CD8-positive, alpha-beta memory T cell (primary cell): Measurements from ENCODE around the gene SYNPR. TPM values are rescaled to one million over a fixed set of nuclear protein-coding genes. Genes with fewer than 3 reads are reported as not detected.

Source experiments
- CTCF ChIA-PET: fragments of 350-600 bp; sonication (Branson Sonifier 250); formaldehyde crosslinking; loops from one replicate; lab custom pipeline; 2021; ENCODE audit warnings: antibody characterized with exemption; lab: Charles Lee
- POLR2A ChIA-PET: fragments of 350-600 bp; sonication (Branson Sonifier 250); formaldehyde crosslinking; loops from one replicate; lab custom pipeline; 2021; ENCODE audit warnings: antibody characterized with exemption; lab: Charles Lee
- DNase-seq, 5 donors: peaks; one replicate each; pipeline versions ENCODE4 v3.0.0 to v3.0.0-alpha.2; 2020 to 2022; ENCODE audit warnings: mixed read lengths in 1 of 5
- H3K27ac ChIP-seq: one replicate; pipeline ENCODE4 v1.7.0; 2013; ENCODE audit warnings: low read depth, mild to moderate bottlenecking, low read length, moderate library complexity
- H3K27me3 ChIP-seq: 2 replicates; pipeline ENCODE4 v1.7.0; 2013; ENCODE audit warnings: low read length, mild to moderate bottlenecking; ENCODE audit not compliant: insufficient read depth, poor library complexity, severe bottlenecking
- H3K36me3 ChIP-seq: 2 replicates; pipeline ENCODE4 v1.7.0; 2013; ENCODE audit warnings: mild to moderate bottlenecking, low read length, moderate library complexity; ENCODE audit not compliant: insufficient read depth
- H3K4me1 ChIP-seq: 2 replicates; pipeline ENCODE4 v1.7.0; 2013; ENCODE audit warnings: mild to moderate bottlenecking, low read length, moderate library complexity; ENCODE audit not compliant: insufficient read depth
- H3K4me3 ChIP-seq: 2 replicates; pipeline ENCODE4 v1.7.0; 2013; ENCODE audit warnings: mild to moderate bottlenecking, low read length
- H3K9me3 ChIP-seq: 2 replicates; pipeline ENCODE4 v1.7.0; 2013; ENCODE audit warnings: mild to moderate bottlenecking, low read length
- H3K27ac Mint-ChIP-seq, 8 donors: one replicate each; pipeline ENCODE4 v1.8.0; 2020 to 2021; ENCODE audit warnings: mixed read lengths in 8 of 8, mild to moderate bottlenecking in 6 of 8, inconsistent platforms in 3 of 8, moderate library complexity in 3 of 8
- H3K27me3 Mint-ChIP-seq, 2 donors: one replicate each; pipeline ENCODE4 v1.8.0; 2020 to 2021; ENCODE audit warnings: mixed read lengths in 2 of 2, mild to moderate bottlenecking in 1 of 2, moderate library complexity in 1 of 2
- H3K36me3 Mint-ChIP-seq, 3 donors: one replicate each; pipeline ENCODE4 v1.8.0; 2020 to 2021; ENCODE audit warnings: mixed read lengths in 3 of 3, inconsistent platforms in 1 of 3, mild to moderate bottlenecking in 1 of 3
- H3K4me1 Mint-ChIP-seq, 3 donors: one replicate each; pipeline ENCODE4 v1.8.0; 2020 to 2021; ENCODE audit warnings: mixed read lengths in 3 of 3, inconsistent platforms in 1 of 3, mild to moderate bottlenecking in 1 of 3
- H3K4me3 Mint-ChIP-seq, 7 donors: one replicate each; pipeline ENCODE4 v1.8.0; 2020 to 2021; ENCODE audit warnings: mixed read lengths in 7 of 7, mild to moderate bottlenecking in 6 of 7, moderate library complexity in 4 of 7, inconsistent platforms in 2 of 7
- H3K9me3 Mint-ChIP-seq, 5 donors: one replicate each; pipeline ENCODE4 v1.8.0; 2020 to 2022; ENCODE audit warnings: mixed read lengths in 5 of 5, mild to moderate bottlenecking in 3 of 5, moderate library complexity in 2 of 5, inconsistent platforms in 1 of 5
- polyA plus RNA-seq: library from polyadenylated mRNA; unstranded; fragments of 300-500 nt; fragmentation: Illumina TruSeq; gene quantifications from one replicate; pipeline ENCODE4 v1.2.3, GENCODE V29; 2021
- total RNA-seq, 2 experiments: library from RNA; stranded (reverse); gene quantifications; one replicate each; pipeline ENCODE4 v1.2.3, GENCODE V29; 2021

The SYNPR gene
- total and polyA plus RNA-seq, 3 experiments from 2014 or later: not detected

GRCh38 chr3:63595221-63595620, 317.1 kb downstream of the SYNPR start:
- H3K27me3 ChIP-seq: no peaks in the 10 kb centered on the region
- no peak overlapping the region for H3K27ac Mint-ChIP-seq
- DNase-seq: no peak
- H3K9me3 Mint-ChIP-seq: no peaks in the 10 kb centered on the region
- peaks cover 0 to 1% of the 10 kb centered on the region in 2 donors for H3K27me3 Mint-ChIP-seq
- H3K36me3 ChIP-seq: no peaks in the 10 kb centered on the region
- no peak overlapping the region for H3K4me3 Mint-ChIP-seq
- H3K27ac ChIP-seq: no peak overlapping the region
- H3K36me3 Mint-ChIP-seq: no peaks in the 10 kb centered on the region
- CTCF ChIA-PET: no interaction called here
- H3K9me3 ChIP-seq: no peaks in the 10 kb centered on the region
- H3K4me1 Mint-ChIP-seq: no peaks in the 10 kb centered on the region
- H3K4me1 ChIP-seq: no peaks in the 10 kb centered on the region
- no peak overlapping the region for H3K4me3 ChIP-seq
- POLR2A ChIA-PET: no interaction called here

GRCh38 chr3:63597019-63597418, 318.9 kb downstream of the SYNPR start:
- no peaks in the 10 kb centered on the region for H3K27me3 ChIP-seq
- H3K36me3 ChIP-seq: no peaks in the 10 kb centered on the region
- no peak overlapping the region for H3K27ac ChIP-seq
- ChIA-PET CTCF (no interaction called here), POLR2A (no interaction called here)
- no peaks in the 10 kb centered on the region for H3K4me1 ChIP-seq
- peaks cover 0 to 2% (median 0%) of the 10 kb centered on the region in 5 donors for H3K9me3 Mint-ChIP-seq
- H3K27me3 Mint-ChIP-seq: peaks cover 0 to 1% of the 10 kb centered on the region in 2 donors
- no peaks in the 10 kb centered on the region for H3K9me3 ChIP-seq
- H3K36me3 Mint-ChIP-seq: no peaks in the 10 kb centered on the region
- H3K4me3 ChIP-seq: no peak overlapping the region
- H3K4me1 Mint-ChIP-seq: no peaks in the 10 kb centered on the region
- H3K27ac Mint-ChIP-seq: no peak overlapping the region
- H3K4me3 Mint-ChIP-seq: no peak overlapping the region
- no peak for DNase-seq

GRCh38 chr3:63607716-63608115, 329.6 kb downstream of the SYNPR start:
- no peak overlapping the region for H3K4me3 Mint-ChIP-seq
- H3K4me3 ChIP-seq: no peak overlapping the region
- no peaks in the 10 kb centered on the region for H3K9me3 ChIP-seq
- CTCF ChIA-PET: no interaction called here
- H3K27me3 Mint-ChIP-seq: no peaks in the 10 kb centered on the region
- no peaks in the 10 kb centered on the region for H3K27me3 ChIP-seq
- no peaks in the 10 kb centered on the region for H3K4me1 ChIP-seq
- H3K27ac Mint-ChIP-seq: no peak overlapping the region
- no peaks in the 10 kb centered on the region for H3K36me3 Mint-ChIP-seq
- H3K9me3 Mint-ChIP-seq: no peaks in the 10 kb centered on the region
- POLR2A ChIA-PET: no interaction called here
- no peak overlapping the region for H3K27ac ChIP-seq
- no peaks in the 10 kb centered on the region for H3K4me1 Mint-ChIP-seq
- no peak for DNase-seq
- H3K36me3 ChIP-seq: no peaks in the 10 kb centered on the region

- Mint-ChIP-seq H3K27me3 (no peaks in the 10 kb centered on the region), H3K9me3 (peaks cover 0 to 2% (median 0%) of the 10 kb centered on the region in 5 donors), H3K4me1 (no peaks in the 10 kb centered on the region), H3K27ac (no peak overlapping the region), H3K36me3 (no peaks in the 10 kb centered on the region), H3K4me3 (no peak overlapping the region)
- no peaks in the 10 kb centered on the region for H3K4me1 ChIP-seq
- H3K36me3 ChIP-seq: no peaks in the 10 kb centered on the region
- ChIA-PET CTCF (no interaction called here), POLR2A (no interaction called here)
- no peak for DNase-seq
- no peaks in the 10 kb centered on the region for H3K9me3 ChIP-seq
- H3K4me3 ChIP-seq: no peak overlapping the region
- H3K27ac ChIP-seq: no peak overlapping the region
- H3K27me3 ChIP-seq: no peaks in the 10 kb centered on the region
These were observed 331.3 kb downstream of the SYNPR start for GRCh38 chr3:63609408-63609807.

GRCh38 chr3:63609834-63610233, 331.7 kb downstream of the SYNPR start:
- Mint-ChIP-seq H3K27ac (no peak overlapping the region), H3K27me3 (no peaks in the 10 kb centered on the region), H3K4me3 (no peak overlapping the region), H3K4me1 (no peaks in the 10 kb centered on the region), H3K9me3 (peaks cover 0 to 2% (median 0%) of the 10 kb centered on the region in 5 donors), H3K36me3 (no peaks in the 10 kb centered on the region)
- no peak overlapping the region for H3K4me3 ChIP-seq
- H3K9me3 ChIP-seq: no peaks in the 10 kb centered on the region
- no peaks in the 10 kb centered on the region for H3K27me3 ChIP-seq
- no peaks in the 10 kb centered on the region for H3K4me1 ChIP-seq
- H3K36me3 ChIP-seq: no peaks in the 10 kb centered on the region
- ChIA-PET POLR2A (no interaction called here), CTCF (no interaction called here)
- no peak for DNase-seq
- no peak overlapping the region for H3K27ac ChIP-seq

GRCh38 chr3:63611382-63611781, 333.3 kb downstream of the SYNPR start:
- no peak for DNase-seq
- POLR2A ChIA-PET: no interaction called here
- H3K4me1 Mint-ChIP-seq: no peaks in the 10 kb centered on the region
- peaks cover 0 to 2% (median 0%) of the 10 kb centered on the region in 5 donors for H3K9me3 Mint-ChIP-seq
- no peak overlapping the region for H3K4me3 ChIP-seq
- H3K36me3 Mint-ChIP-seq: no peaks in the 10 kb centered on the region
- no peak overlapping the region for H3K27ac ChIP-seq
- H3K27ac Mint-ChIP-seq: no peak overlapping the region
- CTCF ChIA-PET: no interaction called here
- no peaks in the 10 kb centered on the region for H3K4me1 ChIP-seq
- H3K27me3 Mint-ChIP-seq: no peaks in the 10 kb centered on the region
- H3K27me3 ChIP-seq: no peaks in the 10 kb centered on the region
- no peak overlapping the region for H3K4me3 Mint-ChIP-seq
- no peaks in the 10 kb centered on the region for H3K9me3 ChIP-seq
- no peaks in the 10 kb centered on the region for H3K36me3 ChIP-seq

GRCh38 chr3:63613561-63613960, 335.5 kb downstream of the SYNPR start:
- CTCF ChIA-PET: no interaction called here
- Histone ChIP-seq H3K4me1 (no peaks in the 10 kb centered on the region), H3K9me3 (no peaks in the 10 kb centered on the region), H3K36me3 (no peaks in the 10 kb centered on the region), H3K4me3 (no peak overlapping the region), H3K27me3 (no peaks in the 10 kb centered on the region), H3K27ac (no peak overlapping the region)
- no peaks in the 10 kb centered on the region for H3K27me3 Mint-ChIP-seq
- H3K9me3 Mint-ChIP-seq: peaks cover 0 to 2% (median 0%) of the 10 kb centered on the region in 5 donors
- POLR2A ChIA-PET: no interaction called here
- no peak overlapping the region for H3K4me3 Mint-ChIP-seq
- no peak overlapping the region for H3K27ac Mint-ChIP-seq
- no peak for DNase-seq
- H3K4me1 Mint-ChIP-seq: no peaks in the 10 kb centered on the region
- H3K36me3 Mint-ChIP-seq: no peaks in the 10 kb centered on the region

- CTCF ChIA-PET: no interaction called here
- Mint-ChIP-seq H3K4me1 (no peaks in the 10 kb centered on the region), H3K4me3 (no peak overlapping the region), H3K27me3 (peaks cover 0 to 2% of the 10 kb centered on the region in 2 donors), H3K27ac (no peak overlapping the region), H3K36me3 (no peaks in the 10 kb centered on the region), H3K9me3 (peaks cover 0 to 8% (median 0%) of the 10 kb centered on the region in 5 donors)
- H3K9me3 ChIP-seq: no peaks in the 10 kb centered on the region
- H3K27ac ChIP-seq: no peak overlapping the region
- POLR2A ChIA-PET: no interaction called here
- H3K4me3 ChIP-seq: no peak overlapping the region
- DNase-seq: no peak
- no peaks in the 10 kb centered on the region for H3K36me3 ChIP-seq
- H3K27me3 ChIP-seq: no peaks in the 10 kb centered on the region
- H3K4me1 ChIP-seq: no peaks in the 10 kb centered on the region
These were observed 339.3 kb downstream of the SYNPR start for GRCh38 chr3:63617391-63617790.
